GM12892 (cell line): ENCODE measurements around the gene UGT2B7.

Experiments used
- POLR2A ChIP-seq: IDR thresholded peaks from 2 replicates; pipeline ENCODE4 v1.6.1; 2011; ENCODE audit warnings: low read depth, low read length, control low read depth
- POLR2AphosphoS5 ChIP-seq: IDR thresholded peaks from 2 replicates; pipeline ENCODE4 v1.6.1; 2011; ENCODE audit warnings: low read depth, low read length, control low read depth

GRCh38 chr4:69134471-69134870 lies 38.2 kb downstream of the UGT2B7 start:
- TF ChIP-seq POLR2A (no peak), POLR2AphosphoS5 (no peak)
